A673 (cell line): ENCODE results near the gene PTPN14. TPM values are rescaled to one million over a fixed set of nuclear protein-coding genes. Genes with fewer than 3 reads are reported as not detected.

ENCODE experiments used
- BruUV-seq: library from RNA; stranded (reverse); fragments of 400-500 nt; replicated peaks from 2 replicates; lab custom pipeline; 2021; lab: Mats Ljungman, UMichigan
- CTCF ChIA-PET: fragments of 300-600 bp; sonication (Branson Sonifier 250); formaldehyde crosslinking; loops from one replicate; lab custom pipeline; 2022; ENCODE audit warnings: antibody characterized with exemption; lab: Charles Lee
- POLR2A ChIA-PET: fragments of 300-600 bp; sonication (Branson Sonifier 250); formaldehyde crosslinking; loops from one replicate; lab custom pipeline; 2022; ENCODE audit warnings: antibody characterized with exemption; ENCODE audit not compliant: low non-redundant PET; lab: Charles Lee
- DNase-seq: peaks from one replicate; pipeline ENCODE4 v3.0.0-alpha.2; 2015; ENCODE audit warnings: low spot score
- H3K27ac ChIP-seq: fragments of 200-600 bp; sonication (generic); 2 replicates; pipeline ENCODE4 v1.5.1; 2016; ENCODE audit warnings: mixed run types, low read depth, mild to moderate bottlenecking, mixed read lengths, antibody characterized with exemption, low read length; ENCODE audit not compliant: poor library complexity, severe bottlenecking
- H3K27me3 ChIP-seq: fragments of 200-600 bp; sonication (generic); replicated peaks from 2 replicates; pipeline ENCODE4 v1.6.1; 2017; ENCODE audit warnings: mixed run types, low read depth, mild to moderate bottlenecking, mixed read lengths, antibody characterized with exemption, low read length; ENCODE audit not compliant: insufficient read depth, poor library complexity
- H3K36me3 ChIP-seq: fragments of 200-600 bp; sonication (generic); 2 replicates; pipeline ENCODE4 v1.6.1; 2016; ENCODE audit warnings: mixed run types, mild to moderate bottlenecking, mixed read lengths, antibody characterized with exemption, low read length; ENCODE audit not compliant: insufficient read depth, poor library complexity, severe bottlenecking
- H3K4me1 ChIP-seq: fragments of 200-600 bp; sonication (generic); 2 replicates; pipeline ENCODE4 v1.6.1; 2017; ENCODE audit warnings: mixed run types, mild to moderate bottlenecking, mixed read lengths, antibody characterized with exemption, low read length; ENCODE audit not compliant: insufficient read depth, poor library complexity, severe bottlenecking
- H3K4me3 ChIP-seq: fragments of 200-600 bp; sonication (generic); 2 replicates; pipeline ENCODE4 v1.5.1; 2016; ENCODE audit warnings: low read depth, mixed run types, mild to moderate bottlenecking, mixed read lengths, low read length; ENCODE audit not compliant: poor library complexity, severe bottlenecking
- H3K9me3 ChIP-seq: fragments of 200-600 bp; sonication (generic); 2 replicates; pipeline ENCODE4 v1.6.1; 2016; ENCODE audit warnings: mixed run types, low read depth, mild to moderate bottlenecking, mixed read lengths, antibody characterized with exemption, low read length; ENCODE audit not compliant: poor library complexity, severe bottlenecking
- EZH2 ChIP-seq: fragments of 200-600 bp; sonication (generic); IDR thresholded peaks from 2 replicates; pipeline ENCODE4 v1.6.1; 2017; ENCODE audit warnings: borderline replicate concordance, low read depth, mild to moderate bottlenecking, mixed read lengths, antibody characterized with exemption, low read length; ENCODE audit not compliant: poor library complexity, severe bottlenecking
- intact Hi-C: fragments of 100-400 bp; cut with micrococcal nuclease; formaldehyde crosslinking; loops from one replicate; pipeline ENCODE4 v1.10.0; 2022; ENCODE audit not compliant: unreplicated experiment
- total RNA-seq: library from RNA; stranded (reverse); gene quantifications from 2 replicates; pipeline ENCODE4 v1.2.3, GENCODE V29; 2021
- TF ChIP-seq, protein P1 (sequence below): fragments of 300-800, 200-600 bp; sonication (generic); conservative IDR thresholded peaks from 2 replicates; pipeline ENCODE4 v1.5.1; 2017; ENCODE audit warnings: low read depth, mild to moderate bottlenecking, antibody characterized with exemption, low read length, moderate library complexity, mixed read lengths

PTPN14 gene
- total RNA-seq, 1 experiment from 2014 or later: 114 TPM

DNA sequence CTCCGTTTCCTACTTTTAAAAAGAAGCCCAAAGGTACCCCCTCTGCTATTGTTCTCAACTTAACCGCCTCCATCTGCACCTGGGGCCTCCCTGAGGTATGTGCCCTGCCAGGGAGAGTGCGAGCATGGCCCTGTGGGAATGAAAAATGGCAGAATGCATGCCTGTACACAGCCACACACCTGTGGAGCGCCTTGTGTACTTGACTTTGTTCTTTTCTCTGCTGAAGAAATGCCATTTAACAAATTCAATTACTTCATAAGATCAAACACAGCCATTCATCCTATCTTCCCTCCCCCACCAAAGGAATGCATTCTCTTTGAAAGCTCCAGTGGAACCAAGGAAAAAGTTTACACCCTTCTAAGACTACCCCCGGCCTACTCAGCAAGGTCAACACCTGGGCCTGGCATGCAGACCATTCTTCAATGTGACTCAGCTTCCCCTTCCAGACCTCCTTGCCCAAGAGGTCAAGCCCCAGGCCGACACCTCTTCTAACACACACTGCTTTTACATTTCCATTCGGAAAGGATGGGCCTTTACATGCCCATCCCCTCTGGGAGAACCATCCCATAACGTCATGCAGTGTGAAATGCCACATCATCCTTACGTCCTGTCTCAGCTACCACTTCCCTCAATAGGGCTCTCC, 146.7 kb downstream of the PTPN14 start:
- Histone ChIP-seq H3K27ac (peak overlapping the region; percentile 95), H3K4me1 (peaks cover 88% of the 10 kb centered on the region), H3K9me3 (no peaks in the 10 kb centered on the region), H3K27me3 (no peaks in the 10 kb centered on the region), H3K4me3 (no peak overlapping the region), H3K36me3 (peaks cover 19% of the 10 kb centered on the region)
- intact Hi-C loops: loop anchor here (2.0 to 5.0 kb wide), 2 partner anchors 146 to 178 kb away; partner anchors contain the start of gene PTPN14
- no TSS peak for BruUV-seq
- CTCF ChIA-PET: interaction anchor here (1.2 kb wide), 1 partner anchor 147 kb away, joined by 4 read pairs; the partner anchor contains the start of gene PTPN14
- peak; percentile 86 for DNase-seq
- TF ChIP-seq, protein P1, sequence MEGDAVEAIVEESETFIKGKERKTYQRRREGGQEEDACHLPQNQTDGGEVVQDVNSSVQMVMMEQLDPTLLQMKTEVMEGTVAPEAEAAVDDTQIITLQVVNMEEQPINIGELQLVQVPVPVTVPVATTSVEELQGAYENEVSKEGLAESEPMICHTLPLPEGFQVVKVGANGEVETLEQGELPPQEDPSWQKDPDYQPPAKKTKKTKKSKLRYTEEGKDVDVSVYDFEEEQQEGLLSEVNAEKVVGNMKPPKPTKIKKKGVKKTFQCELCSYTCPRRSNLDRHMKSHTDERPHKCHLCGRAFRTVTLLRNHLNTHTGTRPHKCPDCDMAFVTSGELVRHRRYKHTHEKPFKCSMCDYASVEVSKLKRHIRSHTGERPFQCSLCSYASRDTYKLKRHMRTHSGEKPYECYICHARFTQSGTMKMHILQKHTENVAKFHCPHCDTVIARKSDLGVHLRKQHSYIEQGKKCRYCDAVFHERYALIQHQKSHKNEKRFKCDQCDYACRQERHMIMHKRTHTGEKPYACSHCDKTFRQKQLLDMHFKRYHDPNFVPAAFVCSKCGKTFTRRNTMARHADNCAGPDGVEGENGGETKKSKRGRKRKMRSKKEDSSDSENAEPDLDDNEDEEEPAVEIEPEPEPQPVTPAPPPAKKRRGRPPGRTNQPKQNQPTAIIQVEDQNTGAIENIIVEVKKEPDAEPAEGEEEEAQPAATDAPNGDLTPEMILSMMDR: no peak
- no peak for TF ChIP-seq EZH2
- POLR2A ChIA-PET: no interaction called here

DNA sequence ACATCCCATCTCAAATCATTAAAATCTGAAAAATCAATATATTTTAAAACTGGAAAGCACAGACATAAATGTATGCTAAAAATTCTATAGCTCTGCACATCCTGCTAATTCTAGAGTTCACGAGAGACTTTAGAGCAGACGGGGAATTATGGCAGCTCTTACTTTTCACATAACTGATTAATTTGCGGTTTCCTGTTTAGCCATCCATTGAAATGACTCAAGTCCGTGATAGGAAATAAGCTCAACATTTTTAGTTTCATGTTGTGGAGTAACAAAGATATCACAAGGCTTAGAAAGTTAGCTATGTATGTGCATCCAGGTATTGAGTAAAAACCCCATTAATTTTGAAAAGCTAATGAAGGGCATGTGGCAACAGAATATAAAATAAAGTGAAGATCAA, 147.2 kb downstream of the PTPN14 start:
- peaks cover 92% of the 10 kb centered on the region for H3K4me1 ChIP-seq
- TF ChIP-seq, protein P1: no peak
- no peak for TF ChIP-seq EZH2
- no peak overlapping the region for H3K4me3 ChIP-seq
- no peaks in the 10 kb centered on the region for H3K9me3 ChIP-seq
- no TSS peak for BruUV-seq
- H3K36me3 ChIP-seq: peaks cover 24% of the 10 kb centered on the region
- peak overlapping the region; percentile 95 for H3K27ac ChIP-seq
- CTCF ChIA-PET: interaction anchor here (1.2 kb wide), 1 partner anchor 147 kb away, joined by 4 read pairs; the partner anchor contains the start of gene PTPN14
- DNase-seq: peak; percentile 97
- POLR2A ChIA-PET: no interaction called here
- H3K27me3 ChIP-seq: no peaks in the 10 kb centered on the region
- intact Hi-C loops: loop anchor here (2.0 to 5.0 kb wide), 2 partner anchors 147 to 178 kb away; partner anchors contain the start of gene PTPN14

GRCh38 chr1:214403431-214403830, 148.0 kb downstream of the PTPN14 start:
- peak; percentile 64 for DNase-seq
- peak overlapping the region; percentile 95 for H3K27ac ChIP-seq
- TF ChIP-seq, protein P1: no peak
- no peak for TF ChIP-seq EZH2
- H3K4me3 ChIP-seq: no peak overlapping the region
- H3K36me3 ChIP-seq: peaks cover 32% of the 10 kb centered on the region
- ChIA-PET POLR2A (no interaction called here), CTCF (no interaction called here)
- H3K27me3 ChIP-seq: no peaks in the 10 kb centered on the region
- H3K9me3 ChIP-seq: no peaks in the 10 kb centered on the region
- peaks cover 86% of the 10 kb centered on the region for H3K4me1 ChIP-seq
- intact Hi-C loops: loop anchor here (2.0 to 5.0 kb wide), 2 partner anchors 43 to 179 kb away; no protein-coding TSS in a partner anchor
- no TSS peak for BruUV-seq
